HT-29 (cell line): Measurements from ENCODE around the gene CAND1. TPM values are rescaled to one million over a fixed set of nuclear protein-coding genes. Genes with fewer than 3 reads are reported as not detected.

ENCODE experiments used
- DNase-seq: peaks from one replicate; pipeline ENCODE4 v3.0.0-alpha.2; 2015; ENCODE audit warnings: low spot score
- total RNA-seq: library from RNA; depleted of rRNA; stranded (reverse); fragments of >200 nt; shearing (Covaris generic); gene quantifications from 2 replicates; pipeline ENCODE4 v1.2.3, GENCODE V29; 2014

The CAND1 gene
- total RNA-seq, 1 experiment from 2014 or later: 137 TPM

GRCh38 chr12:67280572-67280971 is 11.4 kb downstream of the CAND1 start:
- DNase-seq: no peak

- DNase-seq: no peak
These were observed 15.4 kb downstream of the CAND1 start for GRCh38 chr12:67284561-67284960.

GRCh38 chr12:67286257-67286656 is 17.1 kb downstream of the CAND1 start:
- DNase-seq: no peak

GRCh38 chr12:67287311-67287710 is 18.2 kb downstream of the CAND1 start:
- no peak for DNase-seq

GRCh38 chr12:67288561-67288960 is 19.4 kb downstream of the CAND1 start:
- no peak for DNase-seq

GRCh38 chr12:67290378-67290777 is 21.2 kb downstream of the CAND1 start:
- no peak for DNase-seq

- DNase-seq: no peak
These were observed 30.4 kb downstream of the CAND1 start for GRCh38 chr12:67299526-67299925.

- DNase-seq: no peak
These were observed 30.8 kb downstream of the CAND1 start for GRCh38 chr12:67299926-67300325.

- no peak for DNase-seq
These were observed 33.0 kb downstream of the CAND1 start for GRCh38 chr12:67302162-67302561.

GRCh38 chr12:67305544-67305943 is 36.4 kb downstream of the CAND1 start:
- no peak for DNase-seq

GRCh38 chr12:67306712-67307111 is 37.6 kb downstream of the CAND1 start:
- no peak for DNase-seq

- no peak for DNase-seq
These were observed 46.5 kb downstream of the CAND1 start for GRCh38 chr12:67315661-67316060.

- no peak for DNase-seq
These were observed 49.6 kb downstream of the CAND1 start for GRCh38 chr12:67318786-67319185.

GRCh38 chr12:67319936-67320335 is 50.8 kb downstream of the CAND1 start:
- no peak for DNase-seq

- DNase-seq: no peak
These were observed 51.6 kb downstream of the CAND1 start for GRCh38 chr12:67320614-67321295.

- no peak for DNase-seq
These were observed 53.4 kb downstream of the CAND1 start for GRCh38 chr12:67322580-67322979.

GRCh38 chr12:67323007-67323406 is 53.8 kb downstream of the CAND1 start:
- DNase-seq: no peak

- no peak for DNase-seq
These were observed 57.5 kb downstream of the CAND1 start for GRCh38 chr12:67326637-67327036.

- DNase-seq: no peak
These were observed 58.3 kb downstream of the CAND1 start for GRCh38 chr12:67327466-67327865.

GRCh38 chr12:67331123-67331522 is 62.0 kb downstream of the CAND1 start:
- DNase-seq: no peak

GRCh38 chr12:67331828-67332227 is 62.7 kb downstream of the CAND1 start:
- no peak for DNase-seq

- DNase-seq: no peak
These were observed 64.5 kb downstream of the CAND1 start for GRCh38 chr12:67333649-67334048.

GRCh38 chr12:67338426-67338825 is 69.3 kb downstream of the CAND1 start:
- DNase-seq: no peak

GRCh38 chr12:67339530-67339929 is 70.4 kb downstream of the CAND1 start:
- no peak for DNase-seq
